Osteoblast (primary cell): ENCODE measurements around the gene RAD51B. TPM values are rescaled to one million over a fixed set of nuclear protein-coding genes. Genes with fewer than 3 reads are reported as not detected.

Experiments used
- DNase-seq: peaks from one replicate; pipeline ENCODE4 v3.0.0; 2011; ENCODE audit warnings: low spot score, mixed read lengths; ENCODE audit not compliant: insufficient read length; ENCODE audit errors: missing footprints
- H2AFZ ChIP-seq: 2 replicates; pipeline ENCODE4 v1.6.0; 2011; ENCODE audit warnings: mild to moderate bottlenecking, low read length
- H3K27ac ChIP-seq: 2 replicates; pipeline ENCODE4 v1.5.1; 2011; ENCODE audit warnings: mild to moderate bottlenecking, low read depth, low read length, moderate library complexity
- H3K27me3 ChIP-seq: 2 replicates; pipeline ENCODE4 v1.6.0; 2012; ENCODE audit warnings: mild to moderate bottlenecking, control low read depth, inconsistent platforms, low read length, moderate library complexity; ENCODE audit not compliant: insufficient read depth
- H3K36me3 ChIP-seq: 2 replicates; pipeline ENCODE4 v1.5.1; 2011; ENCODE audit warnings: mild to moderate bottlenecking, low read length, control low read depth, moderate library complexity; ENCODE audit not compliant: insufficient read depth
- H3K4me1 ChIP-seq: 2 replicates; pipeline ENCODE4 v1.5.1; 2011; ENCODE audit warnings: mild to moderate bottlenecking, low read length, control low read depth, moderate library complexity; ENCODE audit not compliant: insufficient read depth
- H3K4me2 ChIP-seq: 2 replicates; pipeline ENCODE4 v1.6.0; 2011; ENCODE audit warnings: mild to moderate bottlenecking, low read length; ENCODE audit not compliant: insufficient read depth
- H3K4me3 ChIP-seq: fragments of 200-600 bp; sonication (generic); 3 replicates; pipeline ENCODE4 v1.5.1; 2012; ENCODE audit warnings: mild to moderate bottlenecking, low read length, inconsistent platforms; ENCODE audit not compliant: insufficient read depth
- H3K79me2 ChIP-seq: 2 replicates; pipeline ENCODE4 v1.6.0; 2012; ENCODE audit warnings: mild to moderate bottlenecking, low read length, control low read depth, inconsistent platforms; ENCODE audit not compliant: insufficient read depth
- H3K9me3 ChIP-seq: 2 replicates; pipeline ENCODE4 v1.5.1; 2011; ENCODE audit warnings: low read depth, low read length, control low read depth
- H4K20me1 ChIP-seq: 2 replicates; pipeline ENCODE4 v1.6.0; 2012; ENCODE audit warnings: mild to moderate bottlenecking, low read length, control low read depth; ENCODE audit not compliant: insufficient read depth
- CTCF ChIP-seq: IDR thresholded peaks from 2 replicates; pipeline ENCODE4 v1.5.1; 2011; ENCODE audit warnings: mild to moderate bottlenecking, low read depth, low read length, moderate library complexity; ENCODE audit errors: extremely low read depth
- total RNA-seq: library from RNA; depleted of rRNA; stranded (reverse); fragments of >200 nt; gene quantifications from 2 replicates; pipeline ENCODE4 v1.2.3, GENCODE V29; 2012

The RAD51B gene
- total RNA-seq, 1 donor: 13.8 TPM

- TF ChIP-seq CTCF: no peak
- Histone ChIP-seq H3K4me2 (no peak overlapping the region), H3K27ac (no peak overlapping the region)
Measured at GRCh38 chr14:68705741-68706283, 886.2 kb downstream of the RAD51B start.

DNA sequence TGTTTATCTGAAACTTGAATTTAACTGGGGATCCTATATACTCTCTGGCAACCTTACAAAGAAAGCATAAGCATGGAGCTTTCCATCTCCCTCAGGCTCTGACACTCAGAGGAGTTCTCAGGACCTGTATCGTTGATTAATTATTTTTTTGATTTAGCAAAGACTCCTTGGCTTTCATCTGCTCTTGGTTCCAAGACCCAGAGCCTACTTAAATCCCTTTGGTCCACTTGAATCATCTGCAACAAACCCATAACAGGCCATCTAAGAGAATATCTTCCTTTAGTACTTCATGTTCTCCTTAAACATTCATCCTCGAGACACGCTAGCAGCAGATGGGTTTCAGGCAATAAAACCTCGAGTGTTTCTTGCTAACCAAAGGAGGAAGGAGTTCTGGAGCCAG lies 887.9 kb downstream of the RAD51B start:
- no peak for TF ChIP-seq CTCF
- H2AFZ ChIP-seq: no peak overlapping the region
- no peaks in the 10 kb centered on the region for H3K27me3 ChIP-seq
- no peak for DNase-seq
- no peak overlapping the region for H3K4me2 ChIP-seq
- H3K4me3 ChIP-seq: no peak overlapping the region
- H4K20me1 ChIP-seq: no peaks in the 10 kb centered on the region
- H3K9me3 ChIP-seq: no peaks in the 10 kb centered on the region
- H3K79me2 ChIP-seq: no peaks in the 10 kb centered on the region
- H3K36me3 ChIP-seq: no peaks in the 10 kb centered on the region
- H3K4me1 ChIP-seq: peaks cover 23% of the 10 kb centered on the region
- H3K27ac ChIP-seq: no peak overlapping the region

More at GRCh38 chr14:68705741-68706283, 886.2 kb downstream of the RAD51B start:
- no peaks in the 10 kb centered on the region for H3K36me3 ChIP-seq
- no peak overlapping the region for H3K4me3 ChIP-seq
- DNase-seq: no peak
- H3K27me3 ChIP-seq: no peaks in the 10 kb centered on the region
- peaks cover 23% of the 10 kb centered on the region for H3K4me1 ChIP-seq
- H3K79me2 ChIP-seq: no peaks in the 10 kb centered on the region
- H4K20me1 ChIP-seq: no peaks in the 10 kb centered on the region
- H3K9me3 ChIP-seq: no peaks in the 10 kb centered on the region
- H2AFZ ChIP-seq: no peak overlapping the region

DNA sequence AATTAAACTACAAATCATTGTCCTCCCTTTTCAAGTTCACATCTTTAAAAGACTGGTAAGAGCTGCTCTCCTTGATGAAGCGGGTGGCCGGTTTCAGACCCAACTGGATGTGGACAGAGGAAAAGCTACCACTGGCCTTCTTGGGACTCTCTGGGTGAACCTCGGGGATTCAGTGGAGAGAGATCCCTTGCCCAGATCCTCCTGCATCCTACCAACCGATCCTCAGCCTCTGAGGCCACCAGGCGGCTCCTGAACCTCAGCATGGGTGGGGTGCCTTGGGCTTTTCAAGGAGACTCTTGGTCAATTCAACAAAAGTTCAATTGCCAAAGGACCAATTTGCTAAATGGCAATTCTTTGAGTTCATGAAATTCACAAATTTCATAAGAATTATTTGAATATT lies 888.8 kb downstream of the RAD51B start:
- no peak overlapping the region for H3K4me3 ChIP-seq
- H3K9me3 ChIP-seq: no peaks in the 10 kb centered on the region
- no peak overlapping the region for H3K27ac ChIP-seq
- no peak for TF ChIP-seq CTCF
- H3K27me3 ChIP-seq: no peaks in the 10 kb centered on the region
- peaks cover 14% of the 10 kb centered on the region for H3K4me1 ChIP-seq
- H2AFZ ChIP-seq: no peak overlapping the region
- DNase-seq: no peak
- no peaks in the 10 kb centered on the region for H4K20me1 ChIP-seq
- no peaks in the 10 kb centered on the region for H3K36me3 ChIP-seq
- H3K79me2 ChIP-seq: no peaks in the 10 kb centered on the region
- H3K4me2 ChIP-seq: no peak overlapping the region

DNA sequence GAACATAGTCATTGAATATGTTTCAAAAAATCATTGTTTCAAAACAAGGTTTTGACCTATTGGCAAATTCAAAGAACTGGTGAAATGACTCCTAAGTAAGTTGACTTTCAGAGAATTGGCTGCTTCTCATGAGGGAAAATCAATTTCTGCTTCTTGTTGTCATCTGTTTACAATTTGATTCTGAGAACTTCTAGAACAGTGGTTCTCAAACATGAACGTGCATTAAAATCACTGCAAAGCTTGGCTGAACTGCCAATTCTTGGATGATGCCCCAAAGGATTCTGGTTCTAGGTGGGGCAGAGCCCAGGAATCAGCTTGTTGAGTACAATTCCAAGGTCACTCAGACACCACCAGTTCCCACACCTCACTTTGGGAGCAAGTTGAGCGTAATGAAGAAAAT lies 889.4 kb downstream of the RAD51B start:
- no peak for TF ChIP-seq CTCF
- H3K9me3 ChIP-seq: no peaks in the 10 kb centered on the region
- no peak for DNase-seq
- H3K4me2 ChIP-seq: no peak overlapping the region
- no peak overlapping the region for H3K27ac ChIP-seq
- H4K20me1 ChIP-seq: no peaks in the 10 kb centered on the region
- H2AFZ ChIP-seq: no peak overlapping the region
- H3K79me2 ChIP-seq: no peaks in the 10 kb centered on the region
- no peaks in the 10 kb centered on the region for H3K27me3 ChIP-seq
- H3K36me3 ChIP-seq: no peaks in the 10 kb centered on the region
- no peak overlapping the region for H3K4me3 ChIP-seq
- peaks cover 10% of the 10 kb centered on the region for H3K4me1 ChIP-seq
